Body of pancreas (tissue), 4 donors: ENCODE results near the gene DAGLB. TPM values are rescaled to one million over a fixed set of nuclear protein-coding genes. Genes with fewer than 3 reads are reported as not detected.
A peak's percentile ranks its signal among the peaks of the same experiment; 100 is the strongest.

Experiments
- ATAC-seq: fragments of 150-250 bp; one replicate; pipeline ENCODE4 v1.9.1; 2016
- DNase-seq, 4 donors: peaks; one replicate each; pipeline ENCODE4 v3.0.0-alpha.2; 2019
- H3K27ac ChIP-seq, 4 donors: fragments of 200-600 bp; sonication (generic); 1 replicate in 3 of 4; 2 replicates in 1 of 4; pipeline versions ENCODE4 v1.5.1 to v1.6.1; 2016 to 2019; ENCODE audit warnings: mild to moderate bottlenecking in 1 of 4, mixed read lengths in 1 of 4, moderate library complexity in 1 of 4
- H3K27me3 ChIP-seq, 2 donors: fragments of 200-600 bp; sonication (generic); one replicate each; pipeline ENCODE4 v1.6.0; 2016; ENCODE audit warnings: mild to moderate bottlenecking in 1 of 2
- H3K36me3 ChIP-seq, 2 donors: fragments of 200-600 bp; sonication (generic); replicated peaks in 1 of 2; 2 replicates each; pipeline ENCODE4 v1.5.1; 2016; ENCODE audit warnings: low read depth in 2 of 2; ENCODE audit not compliant: insufficient read depth in 1 of 2
- H3K4me1 ChIP-seq: fragments of 200-600 bp; sonication (generic); one replicate; pipeline ENCODE4 v1.6.0; 2016
- H3K4me3 ChIP-seq, 2 donors: fragments of 200-600 bp; sonication (generic); 1 replicate in 1 of 2; 2 replicates in 1 of 2; pipeline ENCODE4 v1.5.1; 2016 to 2019
- H3K9me3 ChIP-seq, 3 donors: fragments of 200-600 bp; sonication (generic); 1 replicate in 2 of 3; 2 replicates in 1 of 3; pipeline ENCODE4 v1.5.1; 2016
- CTCF ChIP-seq, 7 experiments: fragments of 450-650 bp in 4 of 7; fragments of 200-600 bp in 3 of 7; sonication (generic) in 3 of 7; IDR thresholded peaks; one replicate each; pipeline ENCODE4 v1.5.1; 2016 to 2019; ENCODE audit warnings: antibody characterized with exemption in 7 of 7
- POLR2A ChIP-seq, 3 donors: fragments of 450-650 bp; IDR thresholded peaks; one replicate each; pipeline ENCODE4 v1.6.1; 2016; ENCODE audit warnings: antibody characterized with exemption in 3 of 3, mild to moderate bottlenecking in 2 of 3
- WGBS, 2 donors: methylation state at CpG; one replicate each; pipeline ENCODE4 v1.1.5; 2017; 5-methylcytosine and 5-hydroxymethylcytosine counted together
- intact Hi-C: fragments of 100-400 bp; cut with DNase I; formaldehyde crosslinking; loops from one replicate; pipeline ENCODE4 v1.15.1; 2023
- total RNA-seq, 2 donors: library from RNA; depleted of rRNA; stranded (reverse); fragments of >200 nt; gene quantifications; one replicate each; pipeline ENCODE4 v1.1.0, GENCODE V29; 2016

Gene DAGLB
- total RNA-seq, 2 donors from 2014 or later = 7.8 to 34.6 TPM

- intact Hi-C loops = no loop called here
- TF ChIP-seq CTCF (IDR thresholded peaks at IDR 0.05) (peak; percentile 82 to 96 (median 90)), POLR2A (IDR thresholded peaks at IDR 0.05) (peak in 1 of 3 donors; percentile 29)
- no peak overlapping the region for H3K4me3 ChIP-seq
- WGBS, 2 donors = 33 to 58% methylated on average over 19 to 27 of the region's 27 CpGs
- H3K9me3 ChIP-seq = no peaks in the 10 kb centered on the region
- peaks cover 6% of the 10 kb centered on the region for H3K4me1 ChIP-seq
- no peaks in the 10 kb centered on the region for H3K36me3 ChIP-seq
- H3K27me3 ChIP-seq = no peaks in the 10 kb centered on the region
- peak; percentile 69 to 75 (median 74) for DNase-seq
- ATAC-seq = peak; percentile 87
- peak overlapping the region in 2 of 4 donors; percentile 8 to 69 for H3K27ac ChIP-seq
Observed at GRCh38 chr7:6435486-6436384, 12.0 kb downstream of the DAGLB start.

- 82 to 91% methylated on average over 17 of the region's 17 CpGs for WGBS, 2 donors
- intact Hi-C loops = no loop called here
Observed at GRCh38 chr7:6433784-6434615, 13.8 kb downstream of the DAGLB start.

GRCh38 chr7:6432781-6433180, 15.0 kb downstream of the DAGLB start:
- peaks cover 6% of the 10 kb centered on the region for H3K4me1 ChIP-seq
- no peak for TF ChIP-seq POLR2A (IDR thresholded peaks at IDR 0.05)
- no peak for TF ChIP-seq CTCF (IDR thresholded peaks at IDR 0.05)
- intact Hi-C loops = no loop called here
- no peaks in the 10 kb centered on the region for H3K27me3 ChIP-seq
- H3K27ac ChIP-seq = no peak overlapping the region
- WGBS, 2 donors = 89 to 93% methylated on average over 6 of the region's 6 CpGs
- H3K9me3 ChIP-seq = no peaks in the 10 kb centered on the region
- ATAC-seq = no peak
- no peak for DNase-seq
- H3K36me3 ChIP-seq = peaks cover 0 to 7% of the 10 kb centered on the region in 2 donors
- H3K4me3 ChIP-seq = no peak overlapping the region

More at GRCh38 chr7:6433784-6434615, 13.8 kb downstream of the DAGLB start:
- H3K27me3 ChIP-seq = no peaks in the 10 kb centered on the region
- H3K4me3 ChIP-seq = no peak overlapping the region
- H3K9me3 ChIP-seq = no peaks in the 10 kb centered on the region
- peak in 1 of 3 donors; percentile 32 for TF ChIP-seq POLR2A (IDR thresholded peaks at IDR 0.05)
- TF ChIP-seq CTCF (IDR thresholded peaks at IDR 0.05) = no peak
- peaks cover 0 to 5% of the 10 kb centered on the region in 2 donors for H3K36me3 ChIP-seq
- DNase-seq = no peak
- peak overlapping the region in 1 of 4 donors; percentile 69 for H3K27ac ChIP-seq
- ATAC-seq = no peak
- H3K4me1 ChIP-seq = peaks cover 6% of the 10 kb centered on the region

- 88 to 98% methylated on average over 10 to 11 of the region's 12 CpGs for WGBS, 2 donors
- Histone ChIP-seq H3K27me3 (no peaks in the 10 kb centered on the region), H3K9me3 (no peaks in the 10 kb centered on the region), H3K36me3 (peaks cover 0 to 7% of the 10 kb centered on the region in 2 donors), H3K4me1 (peaks cover 6% of the 10 kb centered on the region), H3K4me3 (no peak overlapping the region), H3K27ac (no peak overlapping the region)
- ATAC-seq = no peak
- intact Hi-C loops = no loop called here
- no peak for TF ChIP-seq CTCF (IDR thresholded peaks at IDR 0.05)
- TF ChIP-seq POLR2A (IDR thresholded peaks at IDR 0.05) = no peak
- no peak for DNase-seq
Observed at GRCh38 chr7:6430974-6431373, 16.8 kb downstream of the DAGLB start.
